ENCODE data around the gene CP.
"Not testable (repeated sequence)": the region's sequence is repeated elsewhere in the genome, so short reads cannot be mapped to it uniquely, and the experiment has no call there.

Gene CP

DNA sequence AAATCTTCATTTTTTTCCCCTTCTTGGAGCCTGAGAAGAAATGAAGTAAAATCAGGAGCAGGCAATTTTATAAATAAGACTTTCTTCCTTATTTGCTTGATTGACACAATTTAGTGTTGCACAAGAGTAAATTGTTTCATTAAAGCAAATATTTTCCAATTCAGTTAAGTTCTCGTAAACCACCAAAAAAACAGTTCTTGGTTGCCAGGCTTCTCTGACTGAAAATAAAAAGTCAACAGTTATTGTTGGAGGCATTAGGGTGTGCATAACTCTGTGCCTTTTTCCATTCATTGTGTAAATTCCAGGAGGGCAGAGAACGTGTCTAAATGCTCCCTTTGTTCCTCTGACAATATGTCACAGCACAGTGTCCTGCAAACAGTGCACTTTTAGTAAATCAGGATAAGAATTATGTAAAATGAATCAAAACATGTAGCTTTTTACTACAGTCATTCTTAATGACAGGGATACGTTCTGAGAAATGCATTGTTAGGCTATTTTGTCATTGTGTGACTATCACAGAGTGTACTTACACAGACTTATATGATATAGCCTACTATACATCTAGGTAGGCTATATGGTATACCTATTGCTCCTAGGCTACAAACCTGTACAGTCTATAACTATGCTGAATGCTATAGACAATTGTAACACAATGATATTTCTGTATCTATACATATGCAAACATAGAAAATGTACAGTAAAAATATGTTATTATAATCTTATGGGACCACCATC lies at the start of gene CP:
Gene CP (minus strand): TSS at position 47 of the 735 bp plus-strand sequence. CDS start 37 bp downstream, at position 10.
- FAIRE-seq: peak; percentile 99

DNA sequence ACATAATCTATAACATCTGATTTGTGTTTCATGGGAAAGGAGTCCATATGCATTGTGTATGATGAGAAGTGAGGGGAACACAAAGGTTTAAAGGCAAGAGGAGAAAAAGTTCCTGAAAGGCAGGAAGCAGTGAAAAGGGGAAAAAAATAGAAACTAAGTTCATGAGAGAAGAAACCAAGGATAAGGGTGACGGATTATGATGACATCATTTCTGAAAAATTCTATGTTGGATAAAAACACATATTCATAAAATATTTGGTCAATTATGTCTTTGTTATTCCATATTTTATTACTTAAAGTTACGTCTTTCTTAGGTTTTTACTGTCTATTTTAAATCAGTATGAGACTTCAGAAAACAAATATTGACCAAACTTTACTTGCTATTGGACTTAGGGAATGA lies 48.6 kb upstream of the CP start:
- FAIRE-seq: no peak

DNA sequence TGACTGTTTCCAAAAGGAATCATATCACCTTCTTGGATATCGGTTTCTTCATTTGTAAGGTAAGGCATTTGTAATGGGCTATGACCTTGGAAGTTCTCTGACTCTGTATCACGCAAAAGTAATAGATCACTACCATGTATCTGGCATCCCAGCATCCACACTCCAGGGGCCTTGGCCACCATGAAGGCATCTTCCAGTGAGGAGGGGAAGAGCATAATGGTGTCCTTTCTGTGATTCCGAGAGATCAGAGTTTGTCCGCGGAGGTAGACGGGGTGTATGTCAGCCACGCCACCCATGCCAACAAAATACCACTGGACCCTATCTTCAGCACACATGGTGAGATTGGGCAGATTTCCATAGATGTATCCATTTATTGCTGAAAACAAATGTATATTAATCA lies 48.1 kb upstream of the CP start:
- no peak for FAIRE-seq

DNA sequence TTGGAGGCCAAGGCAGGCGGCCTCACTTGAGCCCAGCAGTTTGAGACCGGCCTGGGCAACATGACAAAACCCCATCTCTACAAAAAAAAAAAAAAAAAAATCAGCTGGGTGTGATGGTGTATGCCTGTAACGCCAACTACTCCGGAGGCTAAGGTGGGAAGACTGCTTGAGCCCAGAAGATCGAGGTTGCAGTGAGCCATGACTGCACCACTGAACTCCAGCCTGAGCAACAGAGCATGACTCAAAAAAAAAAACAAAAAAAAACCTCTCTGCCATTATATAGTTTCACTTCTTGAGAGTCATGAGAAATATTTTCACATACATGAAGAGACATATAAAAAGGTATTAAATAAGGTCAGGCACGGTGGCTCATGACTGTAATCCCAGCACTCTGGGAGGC lies 45.9 kb upstream of the CP start:
- no peak for FAIRE-seq

DNA sequence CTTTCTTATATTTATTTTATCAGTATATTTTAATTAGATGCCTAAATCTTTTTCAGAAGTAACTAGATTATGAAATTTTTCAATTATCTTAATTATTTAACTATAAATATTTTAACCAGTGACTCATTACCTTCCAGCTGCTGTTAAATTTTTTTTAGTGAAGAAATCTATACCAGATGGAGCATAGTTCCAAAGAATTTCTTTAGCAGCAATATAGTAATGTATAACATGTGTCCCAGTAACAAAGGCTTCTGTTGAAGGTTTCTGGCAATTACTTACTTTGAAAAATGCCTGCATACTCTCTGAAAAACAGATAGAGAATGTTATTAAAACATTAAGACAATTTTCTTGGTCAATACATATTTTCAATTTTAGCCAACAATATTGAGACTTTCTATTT lies 45.1 kb upstream of the CP start:
- peak; percentile 22 for FAIRE-seq

DNA sequence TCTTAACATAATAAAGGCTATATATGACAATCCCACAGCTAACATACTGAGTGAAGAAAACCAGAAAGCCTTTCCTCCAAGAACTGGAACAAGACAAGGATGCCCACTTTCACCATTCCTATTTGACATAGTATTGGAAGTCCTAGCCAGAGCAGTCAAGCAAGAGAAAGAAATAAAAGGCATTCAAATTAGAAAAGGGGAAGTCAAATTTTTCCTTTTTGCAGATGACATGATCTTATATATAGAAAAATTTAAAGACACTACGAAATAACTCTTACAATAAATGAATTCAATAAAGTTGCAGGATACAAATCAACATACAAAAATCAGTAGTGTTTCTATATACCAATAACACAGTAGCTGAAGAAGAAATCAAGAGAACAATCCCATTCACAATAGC lies 42.2 kb upstream of the CP start:
- peak; percentile 34 for FAIRE-seq

DNA sequence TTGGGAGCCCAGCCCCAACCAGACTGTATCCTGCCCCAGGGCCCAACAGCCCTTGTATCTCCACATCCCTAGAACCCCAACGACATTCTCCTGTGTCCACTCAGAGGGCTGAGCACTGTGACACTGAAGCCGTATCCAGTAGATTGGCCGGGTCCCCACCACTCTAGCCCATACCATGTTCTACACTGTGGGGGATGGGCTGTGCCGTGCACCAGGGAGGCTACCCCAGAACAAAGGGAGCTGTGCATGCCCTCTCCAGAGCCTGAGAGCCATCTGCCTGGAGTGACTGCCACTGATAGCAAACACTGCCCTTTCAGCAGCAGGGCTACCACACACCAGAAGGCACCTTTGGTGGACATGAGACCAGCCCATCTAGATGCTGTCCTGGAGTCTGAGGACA lies 37.1 kb upstream of the CP start:
- no peak for FAIRE-seq

DNA sequence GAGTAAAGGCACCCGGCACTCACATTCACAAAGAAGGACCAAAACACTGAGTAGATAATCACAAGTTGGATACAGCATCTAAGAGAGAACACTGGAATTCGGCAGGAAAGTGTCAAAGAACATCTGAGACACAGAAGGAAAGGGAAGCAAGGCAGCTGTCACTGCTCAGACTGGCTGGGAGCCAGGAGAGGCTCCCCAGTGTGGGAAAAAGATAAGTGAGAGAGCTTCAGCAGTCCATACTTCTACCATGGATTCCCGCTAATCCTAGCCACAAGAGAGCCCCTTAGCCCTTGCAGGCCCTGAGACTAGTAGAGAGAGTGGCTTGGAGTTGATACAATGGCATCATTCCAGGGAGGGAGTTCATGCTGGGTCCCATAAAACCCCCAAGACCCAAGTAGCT lies 36.7 kb upstream of the CP start:
- FAIRE-seq: no peak

DNA sequence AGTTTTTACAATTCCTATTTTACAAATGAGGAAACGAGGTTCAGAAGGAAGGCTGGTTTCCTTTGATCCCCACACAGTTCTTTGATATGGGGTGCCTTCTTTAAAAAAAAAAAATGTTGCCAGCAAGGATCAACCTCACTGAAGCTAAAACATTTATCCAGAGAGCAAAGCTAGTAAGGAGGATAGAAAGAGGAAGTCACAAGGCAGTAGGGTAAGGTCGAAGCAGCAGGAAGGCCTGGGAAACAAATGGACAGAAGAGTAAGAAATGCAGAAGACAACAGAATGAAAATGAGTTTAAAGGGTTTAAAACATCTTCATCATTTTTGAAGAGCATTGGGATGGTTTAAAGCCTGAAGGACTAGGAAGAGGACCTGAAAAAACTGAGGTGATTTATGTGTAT lies 30.6 kb upstream of the CP start:
- no peak for FAIRE-seq

DNA sequence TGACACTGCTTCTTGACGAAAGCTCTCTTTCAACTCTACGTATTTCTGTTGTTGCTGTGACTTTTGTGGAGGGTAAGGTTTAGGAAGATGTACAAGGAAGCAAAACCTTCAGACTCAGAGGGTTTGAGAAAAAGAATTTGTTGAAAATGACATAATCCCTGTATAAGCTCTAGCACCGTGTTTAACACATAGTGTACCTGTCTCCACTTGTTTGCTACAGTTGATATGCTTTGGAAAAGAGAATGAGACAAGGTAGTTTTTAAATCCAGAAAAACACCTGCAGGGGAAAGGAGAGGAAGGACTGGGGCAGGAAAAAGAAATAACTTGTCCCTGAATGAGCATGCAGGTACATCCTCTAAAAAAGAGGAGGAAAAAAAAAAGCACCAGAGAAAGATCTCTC lies 29.6 kb upstream of the CP start:
- no peak for FAIRE-seq

DNA sequence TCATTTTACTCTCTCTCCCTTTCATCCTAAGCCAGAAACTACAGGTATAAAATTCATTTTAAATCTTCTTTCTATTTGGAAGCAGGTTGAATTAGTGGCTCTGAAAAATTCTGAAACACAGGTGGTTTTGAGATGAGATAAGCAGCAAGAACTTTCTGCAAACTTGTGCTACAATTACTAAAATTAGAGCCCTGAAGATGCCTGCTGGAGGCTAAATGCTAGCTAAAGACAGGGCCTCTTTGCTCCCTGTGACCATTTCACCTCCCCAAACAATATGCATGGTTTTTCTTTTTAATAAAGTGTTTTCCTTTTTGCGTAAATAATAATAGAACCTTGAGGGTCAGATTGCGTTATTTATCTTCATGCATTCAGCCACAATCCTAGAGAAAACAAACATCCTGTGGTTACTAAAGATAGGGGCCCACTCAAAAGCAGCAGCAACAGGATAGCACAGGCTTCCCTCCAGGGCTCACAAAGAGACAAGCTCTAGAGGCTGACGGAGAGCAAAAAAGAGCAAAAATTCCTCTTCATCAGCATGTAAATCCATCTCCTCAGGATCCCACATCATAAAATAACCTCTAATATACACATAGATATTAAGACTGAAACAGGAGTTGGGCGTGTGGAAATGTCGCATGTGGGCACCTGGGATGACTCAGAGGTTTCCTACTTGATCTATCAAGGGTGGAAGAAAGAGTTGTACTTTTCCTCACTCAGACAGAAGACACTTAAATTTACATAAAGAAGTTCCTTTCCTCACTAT lies 26.5 kb upstream of the CP start:
- FAIRE-seq: no peak

DNA sequence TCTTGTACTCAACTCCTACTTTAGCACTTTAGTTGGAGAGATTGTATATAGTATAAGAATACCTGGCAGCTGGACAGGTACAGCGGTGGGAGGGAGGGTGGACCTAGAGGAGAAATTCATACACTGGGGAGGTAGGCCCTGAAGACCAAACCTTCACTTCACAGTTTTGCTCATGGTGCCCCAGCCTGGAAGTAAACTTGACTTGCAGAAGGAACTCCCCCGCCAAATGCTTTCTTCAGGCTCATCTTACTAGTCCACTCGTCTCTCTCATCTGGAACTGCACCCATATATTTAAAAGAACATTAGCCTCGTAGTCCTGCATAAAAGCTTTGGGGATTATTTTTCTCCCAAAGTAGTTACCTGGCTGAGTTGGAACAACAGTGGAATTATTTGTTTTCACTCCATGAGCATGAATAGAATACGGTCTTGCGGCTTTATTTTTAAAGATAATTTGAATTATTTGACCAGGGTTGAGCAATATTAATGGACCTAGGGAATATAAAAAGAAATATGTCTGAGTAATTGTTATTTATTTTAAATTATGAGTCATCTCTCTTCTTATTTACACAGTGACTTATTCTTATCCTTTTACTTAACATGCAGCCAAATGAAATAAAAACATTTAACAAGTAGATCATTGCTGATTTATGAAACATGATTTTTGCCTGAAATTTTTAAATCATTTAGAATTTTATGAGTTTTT lies 25.5 kb upstream of the CP start:
- no peak for FAIRE-seq

DNA sequence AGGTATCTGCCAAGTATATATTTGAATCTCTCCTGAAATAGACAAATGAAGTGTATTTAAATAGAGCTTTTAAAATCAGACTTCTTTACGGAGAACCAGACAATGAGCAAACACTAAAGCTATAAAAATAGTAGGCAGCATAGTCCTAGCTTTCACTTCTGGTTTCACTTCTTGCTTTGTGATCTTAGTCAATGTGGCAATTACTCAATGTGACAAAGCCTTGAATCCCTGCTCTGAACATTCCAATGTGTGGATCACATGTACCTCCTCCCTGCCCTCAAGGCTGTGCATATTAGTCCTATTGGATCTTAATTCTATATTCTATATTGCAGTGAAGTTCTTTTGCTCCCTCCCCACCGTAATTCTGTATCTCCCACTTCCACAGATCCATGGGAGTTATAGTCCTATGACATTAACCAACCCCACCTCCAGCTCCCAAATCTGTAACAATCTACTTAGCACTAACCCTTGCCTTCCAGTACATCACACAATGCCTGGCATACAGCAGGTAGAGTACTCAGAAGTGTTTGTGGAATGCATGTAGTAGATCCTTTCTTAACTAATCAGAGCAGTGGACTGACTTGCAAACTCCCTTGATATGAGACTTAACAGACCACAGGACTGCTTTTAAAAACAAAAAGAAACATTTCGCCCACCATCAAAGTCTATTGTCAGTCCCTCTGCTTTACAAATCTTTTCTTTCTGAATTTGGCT lies 24.3 kb upstream of the CP start:
- no peak for FAIRE-seq

DNA sequence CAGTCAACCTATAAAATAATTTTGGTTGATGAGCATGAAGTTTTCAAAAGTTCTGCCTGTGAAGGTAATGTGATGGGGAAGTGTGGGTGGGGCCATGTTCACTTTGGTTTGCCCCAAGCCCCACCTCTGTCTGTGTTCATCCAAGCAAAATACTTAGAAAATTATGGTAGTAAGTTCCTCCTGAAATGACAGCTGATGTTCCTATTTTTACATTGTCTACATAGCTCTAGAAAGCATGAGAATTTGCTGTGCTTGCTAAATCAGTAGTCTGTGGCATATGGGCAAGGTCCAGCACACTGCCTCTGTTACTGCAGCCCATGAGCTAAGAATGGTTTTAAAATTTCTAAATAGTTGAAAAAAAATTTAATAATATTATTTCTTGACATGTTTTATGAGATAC lies 21.9 kb upstream of the CP start:
- FAIRE-seq: no peak

DNA sequence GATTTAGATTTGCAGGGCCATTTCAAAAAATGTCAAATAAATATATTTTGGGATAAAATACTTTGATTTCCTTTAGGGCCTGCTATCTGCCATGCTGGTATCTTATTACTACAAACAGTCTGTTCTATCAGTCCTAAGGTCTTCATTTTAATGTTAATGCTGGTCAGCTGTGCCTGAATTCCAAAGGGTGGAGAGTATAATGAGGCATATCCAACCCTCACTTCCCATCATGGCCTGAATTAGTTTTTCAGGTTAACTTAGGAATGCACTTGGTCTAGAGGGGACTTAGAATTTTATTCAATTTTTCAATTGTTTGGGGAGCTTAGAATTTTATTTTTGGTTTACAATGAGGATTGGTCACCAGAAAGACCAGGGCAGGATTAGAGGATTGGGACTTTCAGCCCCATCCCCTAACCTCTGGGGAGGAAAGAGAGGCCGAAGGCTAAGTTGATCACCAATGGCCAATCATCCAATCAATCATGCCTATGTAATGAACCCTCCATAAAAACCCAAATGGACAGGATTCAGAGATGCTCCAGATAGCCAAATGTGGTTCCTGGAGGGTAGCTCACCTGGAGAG lies 17.8 kb upstream of the CP start:
- no peak for FAIRE-seq

DNA sequence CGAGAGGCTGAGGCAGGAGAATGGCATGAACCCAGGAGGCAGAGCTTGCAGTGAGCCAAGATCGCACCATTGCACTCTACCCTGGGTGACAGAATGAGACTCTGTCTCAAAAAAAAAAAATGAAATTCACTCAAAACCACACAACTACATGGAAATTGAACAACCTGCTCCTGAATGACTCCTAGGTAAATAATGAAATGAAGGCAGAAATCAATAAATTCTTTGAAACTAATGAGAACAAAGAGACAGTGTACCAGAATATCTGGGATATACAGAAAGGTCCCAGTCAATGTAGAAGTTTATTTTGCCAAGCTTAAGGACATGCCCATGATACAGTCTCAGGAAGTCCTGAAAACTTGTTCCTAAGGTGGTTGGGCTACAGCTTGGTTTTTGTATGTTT lies 16.6 kb upstream of the CP start:
- not testable (repeated sequence) for FAIRE-seq

DNA sequence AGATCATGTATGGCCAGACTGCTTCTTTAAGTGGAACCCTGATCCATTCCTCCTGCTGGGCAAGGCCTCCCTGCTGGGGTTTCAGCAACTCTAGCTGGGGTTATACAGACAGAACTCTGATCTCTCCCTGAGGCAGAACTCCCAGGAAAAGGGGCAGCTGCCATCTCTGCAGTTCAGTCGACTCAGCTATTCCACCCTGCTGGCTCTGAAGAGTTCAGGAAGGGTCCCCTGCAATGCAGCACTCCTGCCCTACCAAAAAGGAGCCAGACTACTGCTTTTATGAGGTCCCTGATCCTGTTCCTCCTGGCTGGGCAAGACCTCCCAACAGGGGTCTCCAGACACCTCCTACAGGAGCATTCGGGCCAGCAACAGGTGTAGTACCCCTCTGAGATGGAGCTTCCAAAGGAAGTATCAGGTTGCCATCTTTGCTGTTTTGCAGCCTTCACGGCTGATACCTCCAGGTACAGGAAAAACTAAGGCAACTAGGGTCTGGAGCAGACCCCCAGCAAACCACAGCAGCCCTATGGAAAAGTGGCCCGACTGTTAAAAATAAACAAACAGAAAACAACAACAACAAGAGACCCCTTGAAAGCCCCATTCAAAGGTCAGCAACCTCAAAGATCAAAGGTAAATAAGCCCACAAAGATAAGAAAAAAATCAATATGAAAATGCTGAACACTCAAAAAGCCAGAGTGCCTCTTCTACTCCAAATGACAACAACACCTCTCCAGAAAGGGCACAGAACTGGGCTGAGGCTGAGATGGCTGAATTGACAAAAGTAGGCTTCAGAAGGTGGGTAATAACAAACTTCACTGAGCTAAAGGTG lies 14.2 kb upstream of the CP start:
- no peak for FAIRE-seq

DNA sequence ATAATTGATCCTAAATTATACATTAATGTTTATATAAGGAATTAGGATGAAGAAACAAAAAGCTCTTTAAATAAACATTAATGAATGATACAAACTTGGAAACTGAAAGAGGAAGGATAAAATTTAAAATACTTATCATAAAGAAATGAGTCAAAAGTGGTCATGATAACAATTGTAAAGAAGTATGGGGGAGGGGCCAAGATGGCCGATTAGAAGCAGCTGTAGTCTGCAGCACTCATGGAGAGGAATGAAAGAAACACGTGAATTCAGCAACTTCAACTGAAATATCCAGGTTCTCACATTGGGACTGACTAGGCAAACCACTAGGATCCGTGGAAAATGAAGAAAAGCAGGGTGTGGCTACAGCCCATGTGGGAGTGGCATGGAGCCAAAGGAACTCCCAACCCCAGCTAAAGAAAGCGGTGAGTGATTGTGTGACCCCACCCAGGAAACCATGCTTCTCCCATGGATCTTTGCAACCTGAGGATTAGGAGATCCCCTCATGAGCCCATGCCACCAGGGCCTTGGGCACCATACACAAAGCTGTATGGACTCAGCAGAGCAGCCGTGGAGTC lies 13.1 kb upstream of the CP start:
- FAIRE-seq: no peak

DNA sequence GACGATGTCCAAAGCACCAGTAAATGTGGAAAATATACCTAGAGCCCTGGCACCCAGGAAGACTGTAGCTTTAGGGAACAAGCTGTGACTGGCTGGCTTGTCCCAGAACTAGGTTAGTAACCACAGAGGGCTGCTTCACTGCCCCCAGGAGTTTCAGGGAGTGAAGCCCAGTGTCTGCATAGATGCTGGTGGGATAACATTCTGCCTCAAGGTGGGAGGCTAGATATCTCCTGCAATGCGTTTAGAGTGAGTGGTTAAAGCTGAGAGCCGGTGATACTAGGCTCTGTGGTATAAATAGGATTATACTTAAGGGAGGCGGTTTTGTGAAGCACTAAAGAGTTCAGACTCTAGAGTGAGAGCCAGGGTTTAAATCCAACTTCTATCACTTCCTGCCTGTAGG lies 11.7 kb upstream of the CP start:
- FAIRE-seq: no peak

DNA sequence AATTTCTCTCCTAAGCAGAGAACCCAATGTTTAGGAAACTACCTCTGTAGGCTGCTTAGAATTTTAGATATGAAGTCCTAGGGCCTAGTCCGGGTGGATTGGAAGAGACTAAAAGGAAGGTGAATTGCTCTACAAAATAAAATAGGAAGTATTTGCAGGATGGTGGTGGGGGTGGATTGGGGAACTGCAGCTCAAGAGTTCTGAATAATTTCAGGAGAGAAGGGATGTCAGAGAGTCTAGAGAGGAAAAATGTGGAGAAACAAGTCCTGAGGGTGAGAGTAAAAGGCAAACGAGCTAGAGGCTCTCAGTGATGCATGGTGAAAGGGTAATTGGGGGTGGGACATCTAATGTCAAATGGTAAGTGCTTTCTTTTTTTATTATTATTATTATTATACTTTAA lies 10.2 kb upstream of the CP start:
- FAIRE-seq: no peak

DNA sequence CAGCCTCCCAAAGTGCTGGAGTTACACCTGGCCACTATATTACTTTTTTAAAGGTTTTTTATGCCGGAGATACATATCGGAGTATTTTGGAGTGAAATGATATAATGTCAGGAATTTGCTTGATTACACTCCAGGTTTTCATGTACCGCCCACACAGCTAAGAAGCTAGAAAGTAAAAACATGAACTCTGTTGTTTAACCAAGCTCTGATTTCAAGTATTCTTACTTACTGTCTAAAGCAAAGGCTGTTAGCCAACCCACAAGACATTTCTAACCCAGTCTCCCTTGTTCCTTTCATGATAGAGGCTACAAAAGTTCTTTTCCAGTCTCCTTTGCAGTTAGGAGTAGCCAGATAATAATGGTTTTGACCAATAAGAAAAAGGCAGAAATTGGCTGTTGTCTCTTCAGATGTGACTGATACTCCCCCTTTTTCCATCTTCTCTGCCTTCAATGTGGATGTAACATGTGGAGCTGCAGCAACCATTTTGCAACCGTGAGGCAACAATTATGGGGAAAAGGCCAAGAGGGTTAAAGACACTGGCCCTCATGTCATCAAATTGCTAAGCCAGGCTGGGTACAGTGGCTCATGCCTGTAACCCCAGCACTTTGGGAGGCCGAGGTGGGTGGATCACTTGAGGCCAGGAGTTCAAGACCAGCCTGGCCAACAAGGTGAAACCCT lies 6.1 kb upstream of the CP start:
- FAIRE-seq: no peak
